Measurements from ENCODE around the gene NFKB1.

DNA sequence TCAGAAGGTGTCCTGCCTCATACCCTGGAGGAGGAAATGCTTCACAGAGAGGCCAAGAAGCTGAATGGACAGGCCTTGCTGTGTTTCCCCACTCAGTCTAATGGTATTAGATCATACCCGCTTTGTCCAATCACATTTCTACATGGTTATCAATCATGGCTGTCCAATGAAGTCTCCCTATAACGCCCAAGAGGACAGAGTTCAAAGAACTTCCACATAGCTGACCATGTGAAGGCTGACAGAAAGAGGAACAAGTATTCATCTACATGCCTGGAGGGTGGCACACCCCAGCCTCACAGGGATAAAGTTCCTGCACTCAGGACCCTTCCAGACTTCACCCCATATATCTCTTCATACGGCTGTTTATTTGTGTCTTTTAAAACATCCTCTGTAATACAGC lies 136.2 kb downstream of the NFKB1 start:
- TF ChIP-seq POLR2A (IDR thresholded peaks at IDR 0.05; ENCODE audit: low read length) (no peak), GATA1 (IDR thresholded peaks at IDR 0.05; ENCODE audit: low read depth, low read length) (no peak)

All from erythroblast (primary cell).